Measurements from ENCODE around the gene NCAM2. TPM values are rescaled to one million over a fixed set of nuclear protein-coding genes. Genes with fewer than 3 reads are reported as not detected.

Gene NCAM2
- total and polyA plus RNA-seq, 2 of the 8 experiments (the other 6 are each of a cell fraction or from before 2014, with no cell fraction given): 0.14 to 1.1 TPM

DNA sequence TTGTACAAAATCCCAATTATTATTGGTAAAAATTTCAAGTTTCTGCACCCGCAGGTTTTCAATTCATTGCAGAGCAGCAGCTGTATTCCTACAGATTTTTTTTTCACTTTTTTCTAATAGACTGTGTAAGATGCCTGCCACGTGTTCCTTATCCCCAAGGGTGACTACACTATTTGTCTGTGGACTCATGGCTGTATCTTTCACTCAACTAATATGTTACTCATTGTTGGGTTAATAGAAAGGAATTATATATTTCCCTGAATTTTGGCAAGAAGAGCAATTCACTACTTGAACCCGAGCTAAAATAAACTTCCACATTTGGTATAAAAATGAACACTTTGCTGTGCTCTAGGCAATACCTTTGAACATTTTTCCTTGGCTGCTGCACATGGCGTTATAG, 158.7 kb downstream of the NCAM2 start:
- H2BK15ac ChIP-seq (ENCODE audit: low read length): no peak overlapping the region
- H3K56ac ChIP-seq (replicated peaks; ENCODE audit: insufficient read length, low read depth, low read length): no peak overlapping the region
- H3K18ac ChIP-seq (ENCODE audit: extremely low read depth, low read length): no peak overlapping the region
- no peak for FAIRE-seq
- WGBS, 2 experiments (ENCODE audit: extremely low coverage in 1 of 2, insufficient coverage in 1 of 2, insufficient read length in 1 of 2, insufficient replicate concordance in 2 of 2, low coverage in 1 of 2, low lambda C conversion rate in 2 of 2, missing lambda C conversion rate in 1 of 2): 87% methylated on average over 4 of the region's 4 CpGs; no CpG with 5 or more reads in 1 of the 2 experiments
- no peak overlapping the region for H3K4me2 ChIP-seq (ENCODE audit: insufficient read depth in 1 of 2, low read depth in 2 of 2, low read length in 2 of 2)
- no peak overlapping the region for H3K23ac ChIP-seq (ENCODE audit: insufficient read length)
- no peaks in the 10 kb centered on the region for H3K79me1 ChIP-seq (ENCODE audit: low read depth, low read length)
- no peak overlapping the region for H3K4me3 ChIP-seq (ENCODE audit: extremely low read depth in 1 of 4, insufficient read depth in 2 of 4, low read depth in 3 of 4, low read length in 4 of 4)
- no peak overlapping the region for H2AK5ac ChIP-seq (ENCODE audit: low read depth, low read length)
- no peaks in the 10 kb centered on the region for H4K20me1 ChIP-seq (replicated peaks in 1 of 2; ENCODE audit: control insufficient read depth in 1 of 2, insufficient read depth in 2 of 2, low read length in 2 of 2)
- TF ChIP-seq SP1 (IDR thresholded peaks at IDR 0.05; ENCODE audit: low read depth, low read length) (no peak), KDM1A (IDR thresholded peaks at IDR 0.05; ENCODE audit: borderline replicate concordance, low read length) (no peak)
- TF ChIP-seq, protein P1, sequence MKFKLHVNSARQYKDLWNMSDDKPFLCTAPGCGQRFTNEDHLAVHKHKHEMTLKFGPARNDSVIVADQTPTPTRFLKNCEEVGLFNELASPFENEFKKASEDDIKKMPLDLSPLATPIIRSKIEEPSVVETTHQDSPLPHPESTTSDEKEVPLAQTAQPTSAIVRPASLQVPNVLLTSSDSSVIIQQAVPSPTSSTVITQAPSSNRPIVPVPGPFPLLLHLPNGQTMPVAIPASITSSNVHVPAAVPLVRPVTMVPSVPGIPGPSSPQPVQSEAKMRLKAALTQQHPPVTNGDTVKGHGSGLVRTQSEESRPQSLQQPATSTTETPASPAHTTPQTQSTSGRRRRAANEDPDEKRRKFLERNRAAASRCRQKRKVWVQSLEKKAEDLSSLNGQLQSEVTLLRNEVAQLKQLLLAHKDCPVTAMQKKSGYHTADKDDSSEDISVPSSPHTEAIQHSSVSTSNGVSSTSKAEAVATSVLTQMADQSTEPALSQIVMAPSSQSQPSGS (IDR thresholded peaks at IDR 0.05; ENCODE audit: low read length): no peak
- H4K8ac ChIP-seq (ENCODE audit: extremely low read depth, insufficient read depth, low read length): no peak overlapping the region
- no peak overlapping the region for H4K5ac ChIP-seq (ENCODE audit: insufficient read length, low read depth, low read length)
- H3K79me2 ChIP-seq (ENCODE audit: control insufficient read depth in 1 of 2, insufficient read depth in 2 of 2, low read length in 2 of 2): no peaks in the 10 kb centered on the region
- DNase-seq (ENCODE audit: low read depth in 1 of 2, low spot score in 2 of 2): no peak
- H2BK5ac ChIP-seq (ENCODE audit: low read depth, low read length): no peak overlapping the region
- H3K9me3 ChIP-seq (ENCODE audit: insufficient read depth in 2 of 2, low read depth in 1 of 2, low read length in 1 of 2): no peaks in the 10 kb centered on the region
- no peak overlapping the region for H4K91ac ChIP-seq (replicated peaks; ENCODE audit: insufficient read length, low read length)
- H3K23me2 ChIP-seq (ENCODE audit: low read depth, low read length): no peaks in the 10 kb centered on the region
- no peak overlapping the region for H2AFZ ChIP-seq (ENCODE audit: low read length)
- no peaks in the 10 kb centered on the region for H3K36me3 ChIP-seq (ENCODE audit: control insufficient read depth in 2 of 4, insufficient read depth in 4 of 4, low read length in 3 of 4)
- no peak overlapping the region for H3K27ac ChIP-seq (ENCODE audit: low read depth, low read length)
- CTCF ChIA-PET (ENCODE audit: partially characterized antibody): no interaction called here
- H2BK120ac ChIP-seq (replicated peaks; ENCODE audit: low read depth, low read length): no peak overlapping the region
- no peak overlapping the region for H2BK20ac ChIP-seq (ENCODE audit: low read length)
- no peak overlapping the region for H3K9ac ChIP-seq (replicated peaks in 1 of 4; ENCODE audit: extremely low read depth in 1 of 4, low read depth in 3 of 4, low read length in 3 of 4)
- H3K27me3 ChIP-seq (replicated peaks in 1 of 4; ENCODE audit: control insufficient read depth in 3 of 4, extremely low read depth in 1 of 4, insufficient read depth in 3 of 4, low read length in 3 of 4): peaks cover 0 to 2% (median 0%) of the 10 kb centered on the region in 4 experiments; a peak in 1 of 7 replicates
- H3K4ac ChIP-seq (replicated peaks; ENCODE audit: insufficient read length, low read depth, low read length): no peak overlapping the region
- H3K14ac ChIP-seq (ENCODE audit: insufficient read length): no peak overlapping the region
- no peak overlapping the region for H2BK12ac ChIP-seq (ENCODE audit: low read depth, low read length)
- POLR2A ChIA-PET (ENCODE audit: partially characterized antibody): interaction anchor here (0.7 kb wide), 1 partner anchor 37 kb away, joined by 4 read pairs; no protein-coding TSS in a partner anchor
- no peaks in the 10 kb centered on the region for H3K4me1 ChIP-seq (replicated peaks in 1 of 4; ENCODE audit: control insufficient read depth in 3 of 4, insufficient read depth in 4 of 4, low read length in 3 of 4)
